K562 (cell line): ENCODE data around the gene DPY19L1.

Experiments
- CEBPB ChIP-seq: fragments of 450-650 bp; IDR thresholded peaks from 2 replicates; pipeline ENCODE4 v1.6.1; 2016; ENCODE audit warnings: missing genetic modification characterization, missing compliant biosample characterization
- CTCF ChIP-seq, 3 experiments: IDR thresholded peaks in 2 of 3; conservative IDR thresholded peaks in 1 of 3; 2 replicates each; pipeline ENCODE4 v1.5.1; 2011 to 2012; ENCODE audit warnings: low read length in 3 of 3, mild to moderate bottlenecking in 3 of 3, control low read depth in 2 of 3, improper control_type of control experiment in 1 of 3, inconsistent platforms in 1 of 3, low read depth in 1 of 3, mixed read lengths in 1 of 3, moderate library complexity in 1 of 3; ENCODE audit not compliant: insufficient read depth in 2 of 3
- E4F1 ChIP-seq: fragments of 250-450 bp; sonication (Bioruptor Pico); IDR thresholded peaks from 2 replicates; pipeline ENCODE4 v1.5.0; 2021; ENCODE audit warnings: mild to moderate bottlenecking, borderline replicate concordance
- EZH2 ChIP-seq: IDR thresholded peaks from 2 replicates; pipeline ENCODE4 v1.6.1; 2012; ENCODE audit warnings: low read depth, mild to moderate bottlenecking, inconsistent platforms, low read length, borderline replicate concordance
- JUN ChIP-seq, 2 experiments: sonication (generic) in 1 of 2; formaldehyde crosslinking in 1 of 2; IDR thresholded peaks; 2 replicates each; pipeline versions ENCODE4 v1.6.1 to v1.8.0; 2012 to 2022; ENCODE audit warnings: borderline replicate concordance in 2 of 2, mild to moderate bottlenecking in 2 of 2, improper control_type of control experiment in 1 of 2, low read depth in 1 of 2, low read length in 1 of 2, missing genetic modification reagents in 1 of 2
- MAFK ChIP-seq: IDR thresholded peaks from 2 replicates; pipeline ENCODE4 v1.6.1; 2011; ENCODE audit warnings: low read length, improper control_type of control experiment
- MLLT1 ChIP-seq, 2 experiments: fragments of 450-650 bp; IDR thresholded peaks; 2 replicates each; pipeline ENCODE4 v1.6.1; 2016
- MXD1 ChIP-seq: fragments of 250-450 bp; sonication (Bioruptor Pico); IDR thresholded peaks from 2 replicates; pipeline ENCODE4 v1.8.0; 2021; ENCODE audit warnings: borderline replicate concordance, mild to moderate bottlenecking, moderate library complexity; ENCODE audit not compliant: poor library complexity, severe bottlenecking
- RNF219 ChIP-seq: fragments of 250-450 bp; sonication (Bioruptor Pico); IDR thresholded peaks from 2 replicates; pipeline ENCODE4 v1.5.0; 2022; ENCODE audit warnings: mild to moderate bottlenecking
- SP1 ChIP-seq: sonication (generic); formaldehyde crosslinking; IDR thresholded peaks from 2 replicates; pipeline ENCODE4 v1.8.1; 2022; ENCODE audit warnings: mild to moderate bottlenecking, missing genetic modification reagents
- SREBF2 ChIP-seq: sonication (generic); formaldehyde crosslinking; IDR thresholded peaks from 2 replicates; pipeline ENCODE4 v1.4.0; 2020; ENCODE audit warnings: mild to moderate bottlenecking, missing genetic modification reagents
- ZNF41 ChIP-seq: fragments of 250-450 bp; sonication (Bioruptor Pico); conservative IDR thresholded peaks from 2 replicates; pipeline ENCODE4 v1.4.0; 2020; ENCODE audit warnings: mild to moderate bottlenecking
- ZNF592 ChIP-seq: fragments of 450-650 bp; IDR thresholded peaks from 2 replicates; pipeline ENCODE4 v1.6.1; 2017; ENCODE audit warnings: antibody characterized with exemption, mild to moderate bottlenecking

GRCh38 chr7:35011085-35011484 is 26.2 kb downstream of the DPY19L1 start:
- TF ChIP-seq MXD1 (no peak), ZNF41 (CRISPR knock-in tag) (no peak), CEBPB (no peak), MAFK (no peak), SREBF2 (CRISPR knock-in tag) (no peak), CTCF (IDR thresholded peaks at IDR 0.05 in 2 of 3, conservative IDR thresholded peaks at IDR 0.05 in 1 of 3; ENCODE audit: insufficient read depth in 2 of 3, low read depth in 1 of 3, low read length in 3 of 3) (no peak), E4F1 (no peak), EZH2 (no peak), JUN (IDR thresholded peaks at IDR 0.05; ENCODE audit: borderline replicate concordance, low read depth, low read length) (no peak), JUN (CRISPR knock-in tag; IDR thresholded peaks at IDR 0.05; ENCODE audit: borderline replicate concordance) (no peak), ZNF592 (no peak), MLLT1 (IDR thresholded peaks at IDR 0.05) (no peak), SP1 (no peak), RNF219 (CRISPR knock-in tag) (no peak)
